ENCODE results near the gene C3orf52.

- TF ChIP-seq CTCF (IDR thresholded peaks at IDR 0.05) (no peak), POLR2A (IDR thresholded peaks at IDR 0.05) (no peak)
These were observed 35.7 kb downstream of the C3orf52 start for GRCh38 chr3:112121577-112122547.
